GM11168 (cell line): ENCODE measurements around the gene FIBCD1.
"Not testable (repeated sequence)": the region's sequence is repeated elsewhere in the genome, so short reads cannot be mapped to it uniquely, and the experiment has no call there.

Source experiments
- in situ Hi-C: fragments of 300-500 bp; cut with MboI; formaldehyde crosslinking; loops from one replicate; pipeline ENCODE4 v1.12.0; 2022; ENCODE audit warnings: low sequenced_read_pairs; ENCODE audit not compliant: unreplicated experiment

Gene FIBCD1

DNA sequence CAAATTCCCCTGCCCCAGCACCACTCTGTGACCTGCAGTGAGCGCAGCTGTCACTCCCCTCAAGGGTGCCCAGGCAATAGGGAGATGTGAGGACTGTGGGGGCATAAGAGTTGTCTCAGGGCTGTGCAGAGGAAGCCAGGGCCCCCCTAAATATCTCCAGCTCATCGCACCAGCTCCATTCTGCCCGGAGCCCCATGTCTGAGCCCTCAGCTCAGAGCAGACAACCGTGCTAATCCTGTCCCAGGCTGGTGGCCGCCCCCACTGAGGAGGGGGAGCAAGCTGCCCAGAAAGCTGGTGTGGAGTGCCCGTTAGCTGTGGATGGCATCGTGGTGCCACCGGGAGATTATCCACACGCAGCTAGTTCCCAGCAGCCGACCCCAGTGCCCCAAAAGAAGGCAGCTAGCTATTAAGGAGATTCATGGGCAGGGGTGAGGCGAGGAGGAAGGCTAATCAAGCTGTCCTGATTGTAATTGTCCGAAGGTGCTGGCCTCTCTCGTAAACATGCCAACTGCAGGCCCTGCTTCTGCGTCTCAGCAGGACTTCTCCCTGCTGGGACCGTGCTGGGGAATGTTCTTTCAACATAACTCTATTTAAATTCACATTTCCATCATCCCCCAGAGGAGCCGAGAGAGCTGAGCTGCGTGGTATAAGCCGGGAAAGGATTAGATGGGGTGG is 17.0 kb upstream of the FIBCD1 start:
- in situ Hi-C loops = no loop called here

DNA sequence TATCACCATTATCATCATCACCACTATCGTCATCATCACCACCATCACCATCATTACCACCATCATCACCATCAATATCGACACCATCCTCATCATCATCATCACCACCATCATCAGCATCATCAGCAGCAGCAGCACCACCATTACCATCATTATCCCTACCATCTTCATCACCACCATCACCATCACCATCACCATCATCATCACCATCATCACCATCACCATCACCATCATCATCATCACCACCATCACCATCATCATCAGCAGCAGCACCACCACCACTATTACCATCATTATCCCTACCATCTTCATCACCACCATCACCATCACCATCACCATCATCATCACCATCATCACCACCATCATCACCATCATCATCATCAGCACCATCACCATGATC is 15.9 kb upstream of the FIBCD1 start:
- in situ Hi-C loops = not testable (repeated sequence)

DNA sequence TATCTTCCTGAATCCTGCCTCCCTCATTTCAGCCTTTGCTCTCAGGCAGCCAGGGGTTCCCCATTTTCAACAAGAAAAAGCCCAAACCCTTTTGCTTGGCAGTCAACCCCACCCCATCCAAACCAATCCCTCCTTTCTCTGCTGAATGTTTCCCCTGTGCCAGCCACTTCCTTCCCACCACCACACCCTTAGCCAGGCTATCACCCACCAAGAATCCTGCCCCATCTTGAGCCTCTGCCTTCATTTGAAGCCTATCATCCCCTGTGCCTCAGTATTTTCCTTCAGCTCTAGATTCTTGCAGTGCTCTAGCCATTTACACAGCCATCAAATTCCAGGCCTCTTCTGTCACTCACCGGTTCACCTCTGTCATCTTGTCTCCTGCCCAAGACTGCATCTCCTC is 15.3 kb upstream of the FIBCD1 start:
- in situ Hi-C loops = no loop called here

DNA sequence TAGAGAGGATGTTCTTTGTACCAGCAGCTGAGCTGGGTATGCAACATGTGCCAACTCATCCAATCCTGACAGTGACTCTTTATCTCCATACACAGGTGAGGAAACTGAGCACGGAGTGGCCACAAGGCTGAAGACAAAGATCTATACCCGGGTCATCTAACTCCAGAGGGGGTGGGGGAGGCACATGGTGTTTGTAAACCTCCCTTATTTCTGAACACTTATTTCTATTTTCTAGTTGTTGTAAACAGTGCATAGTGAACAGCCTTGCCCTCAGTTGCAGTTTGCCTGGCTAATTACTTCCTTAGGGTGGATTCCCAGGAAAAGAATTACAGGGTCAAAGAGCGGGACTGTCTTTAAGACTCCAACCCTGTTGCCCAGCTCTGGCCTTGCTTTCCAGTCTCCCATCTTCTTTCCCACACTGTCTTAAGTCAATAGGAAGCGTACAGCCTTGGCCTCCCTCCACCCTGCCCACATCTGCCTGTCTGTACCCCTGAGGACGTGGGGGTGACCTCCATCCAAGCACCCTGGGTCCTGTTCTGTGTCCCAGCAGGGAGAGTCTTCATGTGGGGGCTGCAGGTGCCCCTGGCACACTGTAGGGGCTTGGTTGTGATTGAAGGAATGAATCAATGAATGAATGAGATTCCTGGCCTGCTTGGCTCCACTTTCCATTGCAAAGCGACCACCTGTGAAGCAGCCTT is 13.2 kb upstream of the FIBCD1 start:
- in situ Hi-C loops = no loop called here

DNA sequence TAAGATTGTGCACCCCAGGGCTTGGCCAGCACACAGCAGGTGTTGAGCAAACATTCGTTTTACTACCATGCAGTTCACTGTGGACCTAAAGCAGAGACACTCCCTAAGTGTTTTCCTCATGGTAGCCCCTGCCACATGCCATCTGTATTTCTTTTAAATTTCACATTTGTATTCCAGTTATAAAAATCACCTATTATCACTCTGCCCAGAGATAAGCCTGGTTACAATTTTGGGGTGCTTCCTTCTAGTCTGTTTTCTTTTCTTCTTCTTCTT is 10.9 kb upstream of the FIBCD1 start:
- in situ Hi-C loops = no loop called here

DNA sequence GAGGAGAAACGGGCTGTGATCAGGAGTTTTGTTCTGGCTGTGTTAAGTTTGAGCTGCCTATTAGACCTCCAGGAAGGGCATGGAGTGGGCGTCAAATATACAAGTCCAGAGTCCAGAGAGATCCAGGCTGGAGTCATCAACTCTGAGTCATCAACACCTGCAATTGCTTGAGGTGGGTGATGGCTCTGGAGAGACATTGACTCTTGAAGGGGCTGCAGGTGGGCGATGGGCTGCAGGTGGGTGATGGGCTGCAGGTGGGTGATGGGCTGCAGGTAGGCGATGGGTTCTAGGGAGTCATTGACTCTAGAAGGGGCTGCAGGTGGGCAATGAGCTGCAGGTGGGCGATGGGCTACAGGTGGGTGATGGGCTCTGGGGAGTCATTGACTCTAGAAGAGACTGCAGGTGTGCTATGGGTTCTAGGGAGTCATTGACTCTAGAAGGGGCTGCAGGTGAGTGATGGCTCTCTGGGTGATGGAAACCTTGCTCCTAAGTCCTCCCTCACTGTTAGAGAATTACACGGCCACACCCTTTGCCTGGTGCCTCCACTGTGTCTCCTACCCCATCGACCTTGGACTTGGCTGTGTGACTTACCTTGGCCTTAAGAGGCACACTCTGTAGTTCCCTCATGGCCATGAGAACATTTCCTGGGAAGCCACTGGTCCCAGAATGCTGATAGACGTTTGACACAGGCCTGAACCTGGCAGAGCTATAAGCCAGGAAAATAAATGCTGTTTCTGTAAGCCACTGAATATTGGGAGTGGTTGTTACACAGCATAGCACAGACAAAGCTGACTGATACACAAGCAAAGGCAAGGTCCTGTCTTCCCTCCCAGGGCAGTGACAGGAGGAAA is 10.4 kb upstream of the FIBCD1 start:
- in situ Hi-C loops = loop anchor here (10.0 kb wide), 1 partner anchor 235 kb away; no protein-coding TSS in a partner anchor

DNA sequence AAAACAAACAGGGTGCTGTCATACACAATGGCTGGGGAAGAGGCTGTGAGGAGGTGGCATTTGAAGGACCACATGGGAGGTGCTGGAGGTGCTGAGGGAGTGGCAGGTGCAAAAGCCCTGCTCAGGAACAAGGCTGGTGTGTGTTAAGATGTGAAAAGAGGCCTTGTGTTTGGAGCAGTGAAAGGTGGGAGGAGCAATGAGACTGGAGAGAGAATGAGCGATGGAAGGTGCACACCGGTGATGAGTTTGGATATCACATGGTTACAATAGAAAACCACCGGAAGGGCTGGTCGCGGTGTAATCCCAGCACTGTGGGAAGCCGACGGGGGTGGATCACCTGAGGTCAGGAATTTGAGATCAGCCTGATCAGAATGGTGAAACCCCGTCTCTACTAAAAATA is 9.2 kb upstream of the FIBCD1 start:
- in situ Hi-C loops = loop anchor here (10.0 kb wide), 1 partner anchor 233 kb away; no protein-coding TSS in a partner anchor

DNA sequence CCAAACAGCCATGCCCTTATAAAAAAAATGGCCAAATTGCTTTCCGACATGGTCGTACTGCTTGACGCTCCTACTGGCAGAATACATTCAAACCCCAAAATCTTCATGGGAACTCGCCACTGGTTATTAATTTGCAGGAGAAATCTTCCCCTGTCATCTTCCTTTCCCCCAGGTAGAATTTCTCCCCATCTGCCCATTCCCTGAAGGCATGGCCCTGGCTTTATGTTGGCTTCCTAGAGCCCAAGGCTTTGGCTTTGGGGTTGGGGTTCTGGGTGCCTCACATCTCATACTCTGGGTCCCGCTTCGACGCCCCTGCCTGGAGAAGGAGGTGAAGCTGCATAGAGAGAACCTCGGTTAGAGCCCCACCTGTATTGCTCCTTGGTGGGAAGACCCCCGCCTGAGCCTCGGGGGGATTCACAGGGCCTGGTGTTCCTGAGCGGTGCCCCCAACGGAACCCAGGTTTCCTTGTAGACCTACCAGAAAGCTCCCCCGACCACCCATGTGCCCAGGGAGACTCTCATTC is 8.6 kb upstream of the FIBCD1 start:
- in situ Hi-C loops = loop anchor here (10.0 kb wide), 1 partner anchor 233 kb away; no protein-coding TSS in a partner anchor

DNA sequence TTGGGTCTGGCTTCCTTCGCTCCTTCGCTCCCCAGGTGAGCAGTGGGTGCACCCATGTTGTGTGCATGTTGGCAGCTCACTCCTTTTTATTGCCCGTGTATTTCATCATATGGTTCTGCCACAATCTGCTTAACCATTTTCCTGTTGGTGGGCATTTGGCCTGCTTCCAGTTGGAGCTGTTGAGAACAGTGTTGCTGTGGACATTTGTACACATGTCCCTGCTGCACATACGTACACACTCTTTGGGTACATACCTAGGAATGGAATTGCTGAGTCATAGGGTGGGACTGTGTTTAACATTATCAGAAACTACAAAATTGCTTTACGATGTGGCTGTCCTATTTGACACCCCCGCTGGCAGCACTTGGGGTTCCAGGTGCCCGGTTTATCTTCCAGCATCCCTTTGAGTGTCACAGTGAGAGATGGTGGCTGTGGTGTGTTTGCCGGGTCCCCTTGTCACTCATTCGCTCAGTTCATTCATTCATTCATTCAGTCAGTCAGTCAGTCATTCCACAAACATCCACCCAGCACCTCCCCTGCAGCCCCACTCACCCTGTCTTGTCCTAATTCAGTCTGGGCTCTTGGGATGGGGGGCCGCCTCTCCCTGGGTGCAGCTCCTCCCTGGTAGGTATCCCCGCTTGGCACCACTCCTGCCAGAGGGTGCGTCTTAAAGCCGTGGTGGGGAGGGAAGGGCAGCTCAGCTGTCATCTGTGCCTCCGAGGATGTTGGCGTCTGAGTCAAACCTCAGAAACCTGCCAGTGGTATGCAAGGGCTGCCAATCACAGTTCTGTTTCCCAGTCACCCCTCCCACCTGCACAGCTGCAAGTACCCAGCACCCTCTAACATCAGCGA is 7.9 kb upstream of the FIBCD1 start:
- in situ Hi-C loops = loop anchor here (10.0 kb wide), 1 partner anchor 232 kb away; no protein-coding TSS in a partner anchor

DNA sequence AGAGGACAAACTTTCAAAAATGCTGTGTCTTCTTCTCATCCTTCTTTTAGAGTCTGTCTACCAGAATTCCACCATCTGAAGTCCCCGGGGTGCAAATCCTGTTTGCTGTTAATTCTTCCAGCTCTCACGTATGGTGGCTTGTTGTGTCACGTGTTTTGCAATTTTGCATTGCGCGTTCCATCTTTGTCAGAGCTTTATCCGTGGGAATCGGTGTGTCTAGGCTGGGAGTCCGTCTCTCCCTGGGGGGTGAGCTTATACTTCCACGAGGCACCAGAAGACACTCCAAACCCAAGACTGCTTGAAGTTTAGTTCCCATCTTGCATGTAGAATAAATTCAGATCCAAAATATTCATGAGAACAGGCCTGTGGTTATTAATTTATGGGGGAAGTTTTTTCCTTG is 6.1 kb upstream of the FIBCD1 start:
- in situ Hi-C loops = loop anchor here (10.0 kb wide), 1 partner anchor 230 kb away; no protein-coding TSS in a partner anchor

DNA sequence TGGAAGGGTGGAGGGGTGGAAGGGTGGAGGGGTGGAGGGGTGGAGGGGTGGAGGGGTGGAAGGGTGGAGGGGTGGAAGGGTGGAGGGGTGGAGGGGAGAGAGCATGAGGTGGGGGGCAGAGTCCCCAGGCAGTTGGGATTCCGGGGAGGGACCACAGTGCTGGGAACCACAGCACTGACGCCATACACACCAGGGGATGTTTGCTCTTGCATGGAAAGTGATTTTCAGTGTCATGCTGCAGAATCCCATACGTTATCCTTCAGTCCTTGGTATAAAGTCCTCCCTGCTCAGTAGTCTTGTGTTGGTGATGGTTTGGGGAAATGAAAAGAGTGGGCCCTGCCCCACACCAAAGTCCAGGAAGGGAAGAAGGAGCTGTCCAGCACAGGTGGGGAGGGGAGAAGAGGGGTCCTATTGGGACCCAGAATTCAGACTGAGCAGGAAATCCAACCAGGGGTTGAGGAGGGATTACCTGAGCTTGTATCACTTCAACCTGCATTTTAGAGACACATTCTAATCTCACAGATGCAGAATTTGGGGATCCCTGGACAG is 5.5 kb upstream of the FIBCD1 start:
- in situ Hi-C loops = loop anchor here (10.0 kb wide), 1 partner anchor 230 kb away; no protein-coding TSS in a partner anchor

DNA sequence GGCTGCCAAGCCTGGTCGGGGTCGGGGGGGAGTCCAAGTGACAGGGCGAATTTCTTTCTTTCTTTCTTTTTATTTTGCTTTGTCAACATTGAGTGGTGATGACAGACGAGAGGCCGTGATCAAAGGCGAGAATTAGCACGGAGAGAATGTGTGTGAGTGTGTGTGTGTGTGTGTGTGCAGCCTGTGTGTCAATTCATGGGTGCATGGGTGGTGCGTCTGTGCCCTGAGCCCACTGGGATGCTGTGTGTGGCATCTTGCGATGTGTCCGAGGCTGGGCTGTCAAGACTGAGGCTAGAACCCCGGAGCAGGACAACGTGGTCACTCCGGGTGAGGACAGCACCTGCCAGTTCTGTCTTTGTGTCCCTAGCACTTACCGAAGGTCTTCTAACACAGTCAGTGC is 4.7 kb upstream of the FIBCD1 start:
- in situ Hi-C loops = loop anchor here (10.0 kb wide), 1 partner anchor 229 kb away; no protein-coding TSS in a partner anchor

DNA sequence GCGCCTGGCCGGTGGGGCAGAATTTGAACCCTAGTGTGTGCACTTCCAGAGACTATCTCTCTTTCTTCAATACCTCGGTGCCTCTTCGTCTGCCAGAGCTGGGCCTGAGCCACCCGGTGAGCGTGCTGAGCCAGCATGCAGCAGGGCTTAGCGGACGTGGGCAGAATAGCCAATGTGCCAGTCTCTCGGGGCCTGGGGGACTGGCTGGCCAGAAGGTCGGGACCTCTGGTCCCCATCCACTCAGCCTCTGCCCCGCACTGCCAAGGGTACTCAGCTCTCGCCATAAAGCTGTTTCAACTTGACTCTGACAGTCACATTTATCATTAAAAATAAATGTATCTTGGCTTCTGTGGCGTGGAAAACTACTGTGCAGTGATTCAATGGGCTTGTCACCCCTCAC is 4.2 kb upstream of the FIBCD1 start:
- in situ Hi-C loops = loop anchor here (10.0 kb wide), 1 partner anchor 228 kb away; no protein-coding TSS in a partner anchor

DNA sequence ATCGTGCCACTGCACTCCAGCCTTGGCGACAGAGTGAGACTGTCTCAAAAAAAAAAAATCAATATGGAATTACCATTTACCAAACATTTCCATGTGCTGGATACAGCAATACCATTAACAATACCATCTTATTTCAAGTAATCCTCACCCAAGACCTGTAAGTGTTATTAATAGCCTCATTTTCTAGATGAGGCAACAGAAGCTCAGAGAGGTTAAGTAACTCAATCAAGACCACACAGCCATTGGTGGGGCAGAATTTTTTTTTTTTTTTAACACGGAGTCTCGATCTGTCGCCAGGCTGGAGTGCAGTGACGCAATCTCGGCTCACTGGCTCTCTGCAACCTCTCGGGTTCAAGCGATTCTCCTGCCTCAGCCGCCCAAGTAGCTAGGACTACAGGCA is 3.6 kb upstream of the FIBCD1 start:
- in situ Hi-C loops = loop anchor here (10.0 kb wide), 1 partner anchor 228 kb away; no protein-coding TSS in a partner anchor

DNA sequence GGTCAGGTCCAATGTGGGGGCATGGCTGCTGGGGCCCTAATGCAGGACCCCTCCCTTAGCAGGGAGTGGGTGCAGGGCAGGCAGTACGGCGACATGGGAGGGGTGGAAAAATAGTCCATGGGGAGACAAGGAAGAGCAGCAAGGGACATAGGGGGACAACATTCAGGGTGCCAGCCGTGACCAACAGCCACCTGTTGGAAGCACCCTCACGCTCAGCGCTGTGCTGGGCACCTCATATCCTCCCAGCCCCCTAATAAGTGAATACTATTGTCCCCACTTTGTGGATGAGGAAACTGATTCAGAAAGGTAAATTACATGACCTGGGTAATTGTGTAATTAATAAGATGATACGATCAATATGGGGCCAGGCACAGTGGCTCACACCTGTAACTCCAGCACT is 3.0 kb upstream of the FIBCD1 start:
- in situ Hi-C loops = loop anchor here (10.0 kb wide), 1 partner anchor 227 kb away; no protein-coding TSS in a partner anchor

DNA sequence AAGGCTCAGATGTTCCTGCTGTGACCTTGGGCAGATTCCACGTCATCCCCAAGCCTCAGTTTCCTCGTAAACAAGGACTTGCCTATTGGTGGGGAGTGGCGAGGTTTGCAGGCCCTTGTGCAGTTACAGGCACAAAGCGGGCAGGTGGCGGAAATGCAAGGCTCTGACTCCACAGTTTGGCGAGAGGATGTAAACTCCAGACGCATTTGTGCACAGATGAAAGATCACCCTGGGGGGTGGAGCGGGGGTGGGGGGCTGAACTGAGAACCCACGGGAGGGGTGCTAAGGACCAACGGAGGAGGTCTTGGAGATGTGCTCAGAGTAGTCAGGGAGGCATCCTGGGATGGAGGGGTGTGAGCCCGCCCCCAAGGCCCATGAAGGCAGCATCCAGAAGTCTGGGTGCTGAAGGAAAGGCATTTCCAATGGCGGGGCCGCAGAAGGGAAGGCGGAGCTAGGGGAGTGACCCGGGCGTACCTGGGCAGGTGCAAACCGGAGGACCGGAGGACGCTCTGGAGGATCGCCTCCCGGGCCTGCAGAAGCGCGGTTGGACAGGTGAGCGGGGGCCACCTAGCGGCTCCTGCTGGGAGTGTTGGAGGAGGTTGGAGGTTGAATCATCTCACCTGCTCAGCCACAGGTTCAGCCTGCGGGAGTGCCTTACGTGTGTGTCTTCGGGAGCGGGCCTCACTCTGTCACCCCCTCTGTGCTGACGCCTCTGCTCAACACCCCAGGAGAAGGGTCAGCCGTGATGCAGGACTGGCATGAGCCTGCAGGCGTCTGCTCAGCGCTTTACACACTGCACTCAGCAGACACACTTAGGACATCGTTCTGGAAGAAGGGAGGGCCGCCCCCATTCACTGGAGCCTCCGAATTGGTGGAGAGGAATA is 1.9 kb upstream of the FIBCD1 start:
- in situ Hi-C loops = loop anchor here (10.0 kb wide), 1 partner anchor 226 kb away; no protein-coding TSS in a partner anchor

DNA sequence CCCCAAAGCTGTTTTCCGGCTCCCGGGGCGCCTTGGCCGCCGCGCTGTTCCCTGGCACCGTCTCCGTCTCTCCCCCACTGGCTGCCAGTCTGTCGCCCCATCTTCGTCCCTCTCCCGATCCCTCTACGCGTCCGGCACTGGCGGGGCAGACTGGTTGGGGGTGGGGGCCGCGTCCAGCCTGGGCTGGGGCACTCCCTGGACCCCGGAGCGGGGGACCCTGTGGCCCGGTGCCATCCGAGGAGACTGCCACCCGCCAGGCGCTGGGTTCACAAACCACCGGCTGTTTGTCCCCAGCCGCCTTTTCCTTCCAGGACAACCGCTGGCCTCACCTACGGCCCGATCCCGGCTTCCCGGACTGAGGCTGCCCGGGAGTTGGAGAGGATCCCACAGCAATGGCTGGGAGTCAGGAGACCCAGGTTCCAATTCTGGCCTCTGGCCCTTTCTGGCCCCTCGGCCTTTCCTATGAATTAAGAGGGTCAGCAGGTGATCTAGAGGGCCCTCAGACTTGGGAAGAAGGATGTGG is 1.0 kb upstream of the FIBCD1 start:
- in situ Hi-C loops = loop anchor here (10.0 kb wide), 1 partner anchor 225 kb away; no protein-coding TSS in a partner anchor
